ENCODE measurements around the gene PRKCSH.

PRKCSH gene

DNA sequence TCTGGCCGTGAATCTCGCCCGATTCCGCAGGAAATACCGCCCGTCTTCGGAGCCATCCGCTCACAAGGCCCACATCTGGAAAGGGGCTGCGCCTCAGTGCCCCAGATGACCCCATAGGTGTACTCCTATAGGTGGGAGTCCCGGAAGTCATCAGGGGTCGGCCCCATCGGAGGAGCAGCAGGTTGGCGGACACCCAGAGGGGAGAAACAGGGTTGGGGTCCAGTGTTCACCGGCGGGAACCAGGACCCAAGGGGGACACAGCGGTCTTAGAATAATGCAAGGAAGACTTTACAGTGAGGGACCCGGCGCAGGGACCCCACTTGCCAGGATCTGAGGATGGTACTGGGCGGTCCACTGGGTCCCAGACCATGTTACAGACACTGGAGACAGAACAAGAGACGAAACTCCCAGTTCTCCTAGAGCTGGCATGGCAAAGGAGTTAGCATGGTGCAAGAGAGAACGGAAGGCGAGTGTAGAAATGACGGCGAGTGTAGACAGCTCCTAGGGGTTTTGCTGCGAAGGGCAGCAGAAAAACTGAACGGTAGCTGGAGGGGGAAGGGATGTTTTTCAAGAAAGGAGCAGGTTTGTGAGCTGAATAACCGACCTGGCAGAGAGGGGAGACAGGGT, 12.2 kb upstream of the PRKCSH start:
- no peaks in the 10 kb centered on the region for H3K79me2 ChIP-seq (ENCODE audit: insufficient read depth, low read length)
- no peaks in the 10 kb centered on the region for H3K4me1 ChIP-seq (ENCODE audit: insufficient read depth, low read length, poor library complexity, severe bottlenecking)
- no peaks in the 10 kb centered on the region for H4K20me1 ChIP-seq (ENCODE audit: insufficient read depth, low read length, poor library complexity, severe bottlenecking)
- H3K9ac ChIP-seq (ENCODE audit: low read depth, low read length, poor library complexity, severe bottlenecking): no peak overlapping the region
- H2AFZ ChIP-seq (ENCODE audit: low read length): no peak overlapping the region
- H3K9me2 ChIP-seq (replicated peaks; ENCODE audit: low read depth, low read length): no peaks in the 10 kb centered on the region
- H3K27me3 ChIP-seq (ENCODE audit: insufficient read depth, low read length, poor library complexity, severe bottlenecking): no peaks in the 10 kb centered on the region
- H3K9me3 ChIP-seq (ENCODE audit: insufficient read depth, low read depth, low read length): no peaks in the 10 kb centered on the region
- no peak overlapping the region for H3K4me3 ChIP-seq (ENCODE audit: low read length, poor library complexity, severe bottlenecking)
- no peak for TF ChIP-seq EZH2phosphoT487 (IDR thresholded peaks at IDR 0.05; ENCODE audit: borderline replicate concordance)
- TF ChIP-seq, protein P1, sequence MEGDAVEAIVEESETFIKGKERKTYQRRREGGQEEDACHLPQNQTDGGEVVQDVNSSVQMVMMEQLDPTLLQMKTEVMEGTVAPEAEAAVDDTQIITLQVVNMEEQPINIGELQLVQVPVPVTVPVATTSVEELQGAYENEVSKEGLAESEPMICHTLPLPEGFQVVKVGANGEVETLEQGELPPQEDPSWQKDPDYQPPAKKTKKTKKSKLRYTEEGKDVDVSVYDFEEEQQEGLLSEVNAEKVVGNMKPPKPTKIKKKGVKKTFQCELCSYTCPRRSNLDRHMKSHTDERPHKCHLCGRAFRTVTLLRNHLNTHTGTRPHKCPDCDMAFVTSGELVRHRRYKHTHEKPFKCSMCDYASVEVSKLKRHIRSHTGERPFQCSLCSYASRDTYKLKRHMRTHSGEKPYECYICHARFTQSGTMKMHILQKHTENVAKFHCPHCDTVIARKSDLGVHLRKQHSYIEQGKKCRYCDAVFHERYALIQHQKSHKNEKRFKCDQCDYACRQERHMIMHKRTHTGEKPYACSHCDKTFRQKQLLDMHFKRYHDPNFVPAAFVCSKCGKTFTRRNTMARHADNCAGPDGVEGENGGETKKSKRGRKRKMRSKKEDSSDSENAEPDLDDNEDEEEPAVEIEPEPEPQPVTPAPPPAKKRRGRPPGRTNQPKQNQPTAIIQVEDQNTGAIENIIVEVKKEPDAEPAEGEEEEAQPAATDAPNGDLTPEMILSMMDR (conservative IDR thresholded peaks at IDR 0.05; ENCODE audit: low read length): no peak
- H3K36me3 ChIP-seq (ENCODE audit: insufficient read depth, low read length): no peaks in the 10 kb centered on the region
- no peaks in the 10 kb centered on the region for H3F3A ChIP-seq (ENCODE audit: low read depth)
- no peak overlapping the region for H3K4me2 ChIP-seq (ENCODE audit: low read depth, low read length, poor library complexity, severe bottlenecking)

DNA sequence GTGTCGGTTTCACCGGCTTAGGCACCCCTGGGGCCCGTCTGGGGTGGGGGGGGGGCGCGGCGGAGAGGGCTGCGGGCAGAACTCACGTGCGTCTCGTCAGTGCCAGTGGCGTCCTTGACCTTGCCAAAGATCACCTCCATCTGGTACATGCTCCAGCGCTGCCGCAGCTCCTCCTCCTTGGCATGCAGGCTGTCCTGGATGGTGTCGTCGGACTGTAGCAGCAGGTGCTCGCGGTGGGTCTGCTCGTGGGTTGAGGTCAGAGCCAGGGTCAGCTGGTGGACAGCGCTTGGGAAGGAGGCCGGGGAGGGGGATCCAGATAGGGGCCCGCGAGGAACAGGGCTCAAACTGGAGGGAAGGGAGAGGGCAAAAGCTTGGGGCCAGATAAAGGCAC, 11.6 kb upstream of the PRKCSH start:
- H3K9me3 ChIP-seq (ENCODE audit: insufficient read depth, low read depth, low read length): no peaks in the 10 kb centered on the region
- TF ChIP-seq, protein P1 (conservative IDR thresholded peaks at IDR 0.05; ENCODE audit: low read length): no peak
- no peak for TF ChIP-seq EZH2phosphoT487 (IDR thresholded peaks at IDR 0.05; ENCODE audit: borderline replicate concordance)
- no peaks in the 10 kb centered on the region for H3F3A ChIP-seq (ENCODE audit: low read depth)
- H3K36me3 ChIP-seq (ENCODE audit: insufficient read depth, low read length): no peaks in the 10 kb centered on the region
- no peaks in the 10 kb centered on the region for H3K27me3 ChIP-seq (ENCODE audit: insufficient read depth, low read length, poor library complexity, severe bottlenecking)
- no peaks in the 10 kb centered on the region for H4K20me1 ChIP-seq (ENCODE audit: insufficient read depth, low read length, poor library complexity, severe bottlenecking)
- no peak overlapping the region for H3K4me3 ChIP-seq (ENCODE audit: low read length, poor library complexity, severe bottlenecking)
- no peak overlapping the region for H2AFZ ChIP-seq (ENCODE audit: low read length)
- H3K9ac ChIP-seq (ENCODE audit: low read depth, low read length, poor library complexity, severe bottlenecking): no peak overlapping the region
- H3K4me2 ChIP-seq (ENCODE audit: low read depth, low read length, poor library complexity, severe bottlenecking): no peak overlapping the region
- H3K9me2 ChIP-seq (replicated peaks; ENCODE audit: low read depth, low read length): no peaks in the 10 kb centered on the region
- H3K4me1 ChIP-seq (ENCODE audit: insufficient read depth, low read length, poor library complexity, severe bottlenecking): no peaks in the 10 kb centered on the region
- no peaks in the 10 kb centered on the region for H3K79me2 ChIP-seq (ENCODE audit: insufficient read depth, low read length)

DNA sequence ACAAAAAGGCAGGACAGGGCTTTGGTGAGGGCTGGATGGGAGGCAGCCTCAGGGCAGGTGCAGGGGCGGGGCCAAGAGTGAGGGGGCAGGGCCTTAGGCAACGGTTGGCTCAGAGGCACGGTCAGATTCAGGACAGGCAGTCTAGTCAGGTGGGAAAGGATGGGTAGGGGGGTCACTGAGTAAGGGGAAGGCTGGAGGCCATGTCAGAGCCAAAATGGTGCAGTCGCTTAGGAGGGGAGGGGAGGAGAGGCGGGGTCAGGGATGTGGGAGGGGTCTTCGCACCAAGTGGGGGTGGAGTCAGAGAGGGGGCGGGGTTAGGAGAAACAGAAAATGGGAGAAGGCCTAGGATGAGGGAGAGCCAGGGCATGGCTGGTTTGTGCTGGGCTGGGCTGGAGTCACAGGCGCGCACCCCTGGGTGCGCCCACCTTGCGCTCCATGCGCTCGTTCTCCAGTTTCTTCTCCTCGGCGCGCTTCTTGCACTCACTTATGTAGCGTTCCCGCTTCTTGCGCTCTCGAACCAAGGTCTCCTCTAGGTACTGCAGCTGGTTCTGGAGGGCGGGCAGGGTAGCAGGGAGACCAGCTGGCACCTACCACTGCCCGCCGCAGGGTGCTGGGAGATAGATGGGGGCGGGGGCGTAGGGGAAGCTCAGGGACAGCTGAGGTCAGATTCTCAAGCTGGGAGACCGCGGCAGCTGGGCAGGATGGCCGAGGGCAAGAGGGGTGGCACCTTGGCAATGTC, 9.5 kb upstream of the PRKCSH start:
- no peaks in the 10 kb centered on the region for H3K79me2 ChIP-seq (ENCODE audit: insufficient read depth, low read length)
- no peak overlapping the region for H3K4me3 ChIP-seq (ENCODE audit: low read length, poor library complexity, severe bottlenecking)
- H3K27me3 ChIP-seq (ENCODE audit: insufficient read depth, low read length, poor library complexity, severe bottlenecking): no peaks in the 10 kb centered on the region
- no peaks in the 10 kb centered on the region for H3K4me1 ChIP-seq (ENCODE audit: insufficient read depth, low read length, poor library complexity, severe bottlenecking)
- no peak overlapping the region for H2AFZ ChIP-seq (ENCODE audit: low read length)
- H3K36me3 ChIP-seq (ENCODE audit: insufficient read depth, low read length): no peaks in the 10 kb centered on the region
- no peak for TF ChIP-seq EZH2phosphoT487 (IDR thresholded peaks at IDR 0.05; ENCODE audit: borderline replicate concordance)
- TF ChIP-seq, protein P1 (conservative IDR thresholded peaks at IDR 0.05; ENCODE audit: low read length): no peak
- no peaks in the 10 kb centered on the region for H3F3A ChIP-seq (ENCODE audit: low read depth)
- no peaks in the 10 kb centered on the region for H3K9me3 ChIP-seq (ENCODE audit: insufficient read depth, low read depth, low read length)
- H3K4me2 ChIP-seq (ENCODE audit: low read depth, low read length, poor library complexity, severe bottlenecking): no peak overlapping the region
- no peaks in the 10 kb centered on the region for H3K9me2 ChIP-seq (replicated peaks; ENCODE audit: low read depth, low read length)
- no peak overlapping the region for H3K9ac ChIP-seq (ENCODE audit: low read depth, low read length, poor library complexity, severe bottlenecking)
- H4K20me1 ChIP-seq (ENCODE audit: insufficient read depth, low read length, poor library complexity, severe bottlenecking): no peaks in the 10 kb centered on the region

Data from Loucy (cell line).